Activated B cell treated with CpG ODN at 0.5 μM for 24 hours (primary cell): Measurements from ENCODE around the gene IL1RAP. TPM values are rescaled to one million over a fixed set of nuclear protein-coding genes. Genes with fewer than 3 reads are reported as not detected.

Source experiments
- ATAC-seq: fragments of 200-7000 bp; cut with Tn5 transposase; one replicate; pipeline ENCODE4 v1.10.0; 2021; ENCODE audit warnings: low read depth, mild to moderate bottlenecking, moderate library complexity
- CTCF ChIA-PET: fragments of 350-600 bp; sonication (Branson Sonifier 250); formaldehyde crosslinking; loops from one replicate; lab custom pipeline; 2021; ENCODE audit warnings: antibody characterized with exemption; lab: Charles Lee
- POLR2A ChIA-PET: fragments of 350-600 bp; sonication (Branson Sonifier 250); formaldehyde crosslinking; loops from one replicate; lab custom pipeline; 2021; ENCODE audit warnings: antibody characterized with exemption; lab: Charles Lee
- DNase-seq: peaks from one replicate; pipeline ENCODE4 v3.0.0; 2022
- H3K27ac Mint-ChIP-seq: one replicate; pipeline ENCODE4 v1.8.0; 2020; ENCODE audit warnings: mixed read lengths
- H3K27me3 Mint-ChIP-seq: one replicate; pipeline ENCODE4 v1.8.0; 2021; ENCODE audit warnings: mixed read lengths
- H3K36me3 Mint-ChIP-seq: one replicate; pipeline ENCODE4 v1.8.0; 2021; ENCODE audit warnings: low read depth, mixed read lengths
- H3K4me1 Mint-ChIP-seq: one replicate; pipeline ENCODE4 v1.8.0; 2021; ENCODE audit warnings: mixed read lengths
- H3K4me3 Mint-ChIP-seq: one replicate; pipeline ENCODE4 v1.8.0; 2020; ENCODE audit warnings: mild to moderate bottlenecking, mixed read lengths
- H3K9me3 Mint-ChIP-seq: one replicate; pipeline ENCODE4 v1.8.0; 2020; ENCODE audit warnings: mixed read lengths
- intact Hi-C: fragments of 100-400 bp; cut with micrococcal nuclease; formaldehyde crosslinking; loops from one replicate; pipeline ENCODE4 v1.15.1; 2024
- total RNA-seq: library from RNA; stranded (reverse); gene quantifications from 2 replicates; pipeline ENCODE4 v1.2.3, GENCODE V29; 2022
- TF ChIP-seq, protein P1 (sequence below): fragments of 200-600 bp; IDR thresholded peaks from one replicate; pipeline ENCODE4 v1.8.0; 2022; ENCODE audit warnings: antibody characterized with exemption, mild to moderate bottlenecking

Gene IL1RAP
- total RNA-seq, 1 donor from 2014 or later, result 6.3 TPM

DNA sequence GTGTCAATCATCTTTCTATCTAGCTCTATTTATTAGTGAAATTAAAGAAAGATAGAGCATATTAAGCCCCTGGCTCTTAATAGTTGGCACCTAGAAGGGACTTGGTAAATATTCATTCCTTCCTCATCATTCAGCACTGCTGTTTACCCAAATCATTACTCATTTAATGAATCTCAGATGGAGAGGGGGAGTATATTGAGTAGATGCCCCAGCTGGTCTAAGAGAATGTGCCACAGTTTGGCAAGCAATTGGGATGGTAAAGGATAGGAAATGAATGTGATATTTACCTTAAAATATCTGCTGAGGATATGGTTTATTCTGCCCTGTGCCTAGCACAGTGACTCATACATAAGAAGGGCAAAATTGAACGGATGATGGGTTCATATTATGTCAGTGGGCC, 6.0 kb downstream of the IL1RAP start:
- Mint-ChIP-seq H3K36me3 (peaks cover 2% of the 10 kb centered on the region), H3K27me3 (no peaks in the 10 kb centered on the region), H3K4me3 (no peak overlapping the region), H3K27ac (no peak overlapping the region), H3K4me1 (peaks cover 6% of the 10 kb centered on the region), H3K9me3 (no peaks in the 10 kb centered on the region)
- no peak for ATAC-seq
- intact Hi-C loops, result no loop called here
- DNase-seq, result no peak
- ChIA-PET POLR2A (no interaction called here), CTCF (no interaction called here)
- TF ChIP-seq, protein P1, sequence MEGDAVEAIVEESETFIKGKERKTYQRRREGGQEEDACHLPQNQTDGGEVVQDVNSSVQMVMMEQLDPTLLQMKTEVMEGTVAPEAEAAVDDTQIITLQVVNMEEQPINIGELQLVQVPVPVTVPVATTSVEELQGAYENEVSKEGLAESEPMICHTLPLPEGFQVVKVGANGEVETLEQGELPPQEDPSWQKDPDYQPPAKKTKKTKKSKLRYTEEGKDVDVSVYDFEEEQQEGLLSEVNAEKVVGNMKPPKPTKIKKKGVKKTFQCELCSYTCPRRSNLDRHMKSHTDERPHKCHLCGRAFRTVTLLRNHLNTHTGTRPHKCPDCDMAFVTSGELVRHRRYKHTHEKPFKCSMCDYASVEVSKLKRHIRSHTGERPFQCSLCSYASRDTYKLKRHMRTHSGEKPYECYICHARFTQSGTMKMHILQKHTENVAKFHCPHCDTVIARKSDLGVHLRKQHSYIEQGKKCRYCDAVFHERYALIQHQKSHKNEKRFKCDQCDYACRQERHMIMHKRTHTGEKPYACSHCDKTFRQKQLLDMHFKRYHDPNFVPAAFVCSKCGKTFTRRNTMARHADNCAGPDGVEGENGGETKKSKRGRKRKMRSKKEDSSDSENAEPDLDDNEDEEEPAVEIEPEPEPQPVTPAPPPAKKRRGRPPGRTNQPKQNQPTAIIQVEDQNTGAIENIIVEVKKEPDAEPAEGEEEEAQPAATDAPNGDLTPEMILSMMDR, result no peak

DNA sequence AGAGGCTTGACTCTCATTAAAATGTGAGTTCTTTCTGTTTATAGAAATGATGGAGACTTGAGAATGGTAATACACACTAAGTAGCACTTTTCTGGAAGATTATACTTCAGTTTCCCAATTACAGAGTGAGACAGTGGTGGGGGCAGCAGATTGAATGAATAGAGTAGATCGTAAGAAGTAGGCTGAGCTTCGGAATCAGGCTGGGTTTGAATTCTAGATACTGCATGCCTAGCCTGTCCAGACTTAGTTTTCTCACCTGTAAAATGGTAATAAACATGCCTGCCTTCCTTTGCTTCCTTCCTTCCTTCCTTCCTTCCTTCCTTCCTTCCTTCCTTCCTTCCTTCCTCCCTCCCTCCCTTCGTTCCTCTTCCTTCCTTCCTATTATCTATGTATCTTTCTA, 8.1 kb downstream of the IL1RAP start:
- DNase-seq (no peak), ATAC-seq (no peak)
- no peak overlapping the region for H3K4me3 Mint-ChIP-seq
- ChIA-PET CTCF (no interaction called here), POLR2A (no interaction called here)
- intact Hi-C loops, result no loop called here
- no peaks in the 10 kb centered on the region for H3K9me3 Mint-ChIP-seq
- H3K27ac Mint-ChIP-seq, result no peak overlapping the region
- TF ChIP-seq, protein P1, result no peak
- no peaks in the 10 kb centered on the region for H3K27me3 Mint-ChIP-seq
- H3K36me3 Mint-ChIP-seq, result peaks cover 2% of the 10 kb centered on the region
- H3K4me1 Mint-ChIP-seq, result no peaks in the 10 kb centered on the region

DNA sequence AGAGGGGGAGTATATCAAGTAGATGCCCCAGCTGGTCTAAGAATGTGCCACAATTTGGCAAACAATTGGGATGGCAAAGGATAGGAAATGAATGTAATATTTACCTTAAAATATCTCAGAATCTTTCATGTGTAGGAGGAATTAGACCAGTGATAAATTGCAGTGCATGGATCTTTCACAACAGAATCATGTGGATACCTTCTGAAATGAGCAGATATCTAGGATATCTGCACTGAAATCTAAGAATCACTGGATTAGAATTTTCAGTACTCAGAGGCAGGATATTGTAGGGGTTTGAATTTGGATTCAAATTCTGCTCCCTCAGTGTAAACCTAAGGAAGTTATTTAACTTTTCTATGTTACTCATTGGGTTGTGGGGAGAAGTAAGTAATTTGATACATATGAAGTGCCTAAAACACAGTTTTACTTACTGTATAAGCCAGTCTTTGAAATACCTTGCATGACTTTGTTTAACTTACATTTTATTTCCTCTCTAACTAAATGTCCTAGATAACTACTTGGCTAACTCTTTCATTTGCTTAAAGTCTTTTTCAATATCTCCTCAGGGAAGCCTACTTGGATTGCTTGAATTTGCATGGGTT, 8.8 kb downstream of the IL1RAP start:
- peaks cover 2% of the 10 kb centered on the region for H3K36me3 Mint-ChIP-seq
- TF ChIP-seq, protein P1, result no peak
- no peak overlapping the region for H3K27ac Mint-ChIP-seq
- ATAC-seq (no peak), DNase-seq (no peak)
- ChIA-PET CTCF (no interaction called here), POLR2A (no interaction called here)
- H3K4me1 Mint-ChIP-seq, result no peaks in the 10 kb centered on the region
- intact Hi-C loops, result no loop called here
- no peaks in the 10 kb centered on the region for H3K9me3 Mint-ChIP-seq
- no peak overlapping the region for H3K4me3 Mint-ChIP-seq
- no peaks in the 10 kb centered on the region for H3K27me3 Mint-ChIP-seq

DNA sequence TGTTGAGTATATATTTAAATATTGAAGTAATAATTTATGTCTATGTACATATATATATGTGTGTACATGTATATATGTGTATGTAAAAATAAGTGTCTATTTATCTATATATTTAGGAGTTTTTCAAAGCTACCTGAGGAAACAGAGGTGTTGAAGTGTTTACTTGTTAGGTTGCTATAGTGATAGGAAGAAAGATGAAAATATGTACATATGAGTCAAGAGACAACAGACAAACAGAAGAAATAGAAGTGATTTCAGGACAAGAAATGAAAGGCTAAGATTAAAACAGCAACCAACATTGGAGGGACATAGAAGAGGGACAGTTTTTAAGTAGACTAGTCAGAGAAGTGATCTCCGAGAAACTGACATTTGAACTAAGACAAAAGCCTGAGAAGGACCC, 11.1 kb downstream of the IL1RAP start:
- Mint-ChIP-seq H3K36me3 (peaks cover 4% of the 10 kb centered on the region), H3K4me3 (no peak overlapping the region), H3K27ac (no peak overlapping the region), H3K4me1 (no peaks in the 10 kb centered on the region), H3K27me3 (no peaks in the 10 kb centered on the region), H3K9me3 (no peaks in the 10 kb centered on the region)
- intact Hi-C loops, result no loop called here
- ChIA-PET POLR2A (no interaction called here), CTCF (no interaction called here)
- TF ChIP-seq, protein P1, result no peak
- ATAC-seq (no peak), DNase-seq (no peak)

DNA sequence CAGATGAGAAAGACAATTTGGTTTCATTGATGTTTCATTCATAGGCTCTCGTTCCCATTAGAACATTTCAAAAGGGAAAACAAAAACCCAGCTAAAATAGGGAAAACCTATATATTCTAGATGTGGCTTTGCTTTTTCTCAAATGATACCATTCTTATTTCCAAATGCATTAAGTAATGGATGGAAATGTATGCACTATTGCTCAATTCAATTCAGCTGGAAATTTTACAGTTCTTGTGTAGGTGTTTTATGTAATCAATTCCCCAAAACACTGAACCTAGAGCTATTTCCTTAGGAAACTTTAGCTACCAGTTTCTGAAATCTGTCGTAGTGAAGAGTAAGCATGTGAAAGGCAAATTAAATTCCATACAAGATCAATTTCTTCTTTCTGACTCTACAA, 11.7 kb downstream of the IL1RAP start:
- CTCF ChIA-PET, result no interaction called here
- TF ChIP-seq, protein P1, result no peak
- intact Hi-C loops, result no loop called here
- H3K27me3 Mint-ChIP-seq, result no peaks in the 10 kb centered on the region
- ATAC-seq (no peak), DNase-seq (no peak)
- no peak overlapping the region for H3K27ac Mint-ChIP-seq
- no peak overlapping the region for H3K4me3 Mint-ChIP-seq
- peaks cover 4% of the 10 kb centered on the region for H3K36me3 Mint-ChIP-seq
- POLR2A ChIA-PET, result no interaction called here
- H3K4me1 Mint-ChIP-seq, result no peaks in the 10 kb centered on the region
- H3K9me3 Mint-ChIP-seq, result no peaks in the 10 kb centered on the region
